H1 (cell line): Measurements from ENCODE around the gene MGRN1. TPM values are rescaled to one million over a fixed set of nuclear protein-coding genes. Genes with fewer than 3 reads are reported as not detected.

ENCODE experiments used
- CTCF ChIP-seq, 3 experiments: IDR thresholded peaks; 1 replicate in 2 of 3; 2 replicates in 1 of 3; pipeline versions ENCODE4 v1.5.1 to v1.6.1; 2011; ENCODE audit warnings: low read length in 3 of 3, mild to moderate bottlenecking in 3 of 3, inconsistent platforms in 2 of 3, low read depth in 1 of 3, moderate library complexity in 1 of 3; ENCODE audit not compliant: insufficient read depth in 1 of 3; ENCODE audit errors: control extremely low read depth in 1 of 3
- GTF2F1 ChIP-seq: IDR thresholded peaks from 2 replicates; pipeline ENCODE4 v1.6.1; 2012; ENCODE audit warnings: low read depth, low read length, improper control_type of control experiment, borderline replicate concordance
- PHF8 ChIP-seq: fragments of 200-600 bp; sonication (generic); conservative IDR thresholded peaks from 2 replicates; pipeline ENCODE4 v1.7.1; 2012; ENCODE audit warnings: low read depth, mild to moderate bottlenecking, inconsistent platforms, low read length, moderate library complexity
- POLR2AphosphoS5 ChIP-seq: IDR thresholded peaks from 2 replicates; pipeline ENCODE4 v1.6.1; 2011; ENCODE audit warnings: low read depth, low read length
- TCF12 ChIP-seq: IDR thresholded peaks from 2 replicates; pipeline ENCODE4 v1.6.1; 2011; ENCODE audit warnings: low read depth, mild to moderate bottlenecking, low read length
- polyA plus RNA-seq, 7 experiments: library from polyadenylated mRNA; depleted of rRNA in 3 of 7; stranded (reverse) in 5 of 7; unstranded in 2 of 7; fragments of >200 nt in 5 of 7; fragments of 200-250 nt in 2 of 7; gene quantifications; 1 replicate in 5 of 7; 2 replicates in 1 of 7; 4 replicates in 1 of 7; pipeline versions ENCODE4 v1.2.1 to v1.2.3, GENCODE V29; 2011 to 2013; ENCODE audit warnings: missing spikeins in 2 of 7, mixed read lengths in 2 of 7
- total RNA-seq: library from RNA; stranded (reverse); fragmentation: NEBNext Ultra II Directional; extraction: Animal tissue kit (Norgen Biotek cat#: 25700); gene quantifications from 2 replicates; pipeline ENCODE4 v1.2.1, GENCODE V29; 2021

Gene MGRN1
- total and polyA plus RNA-seq, 2 of the 8 experiments (the other 6 are each of a cell fraction or from before 2014, with no cell fraction given), result 15.0 to 82.3 TPM

GRCh38 chr16:4687416-4687815 is 62.8 kb downstream of the MGRN1 start (continued):
- no peak for TF ChIP-seq POLR2AphosphoS5
- TF ChIP-seq PHF8, result no peak
- no peak for TF ChIP-seq CTCF (IDR thresholded peaks at IDR 0.05; ENCODE audit: control extremely low read depth in 1 of 3, insufficient read depth in 1 of 3, low read depth in 1 of 3, low read length in 3 of 3)
- TF ChIP-seq TCF12, result no peak
- TF ChIP-seq GTF2F1, result no peak
